Rectal smooth muscle tissue (tissue), 1 donor: ENCODE results near the gene TMEM45B.
"Not testable (repeated sequence)": the region's sequence is repeated elsewhere in the genome, so short reads cannot be mapped to it uniquely, and the experiment has no call there.

ENCODE experiments used
- H3K27ac ChIP-seq: one replicate; pipeline ENCODE4 v1.7.0; 2013; ENCODE audit warnings: low read depth, low read length, inconsistent platforms
- H3K27me3 ChIP-seq: one replicate; pipeline ENCODE4 v1.7.0; 2013; ENCODE audit warnings: low read length; ENCODE audit not compliant: control insufficient read depth, insufficient read depth
- H3K36me3 ChIP-seq: one replicate; pipeline ENCODE4 v1.7.0; 2013; ENCODE audit warnings: low read length; ENCODE audit not compliant: control insufficient read depth, insufficient read depth
- H3K4me1 ChIP-seq: one replicate; pipeline ENCODE4 v1.7.0; 2013; ENCODE audit warnings: low read length; ENCODE audit not compliant: control insufficient read depth, insufficient read depth
- H3K4me3 ChIP-seq: one replicate; pipeline ENCODE4 v1.7.0; 2013; ENCODE audit warnings: low read length
- H3K9ac ChIP-seq: one replicate; pipeline ENCODE4 v1.7.0; 2013; ENCODE audit warnings: low read length

TMEM45B gene

DNA sequence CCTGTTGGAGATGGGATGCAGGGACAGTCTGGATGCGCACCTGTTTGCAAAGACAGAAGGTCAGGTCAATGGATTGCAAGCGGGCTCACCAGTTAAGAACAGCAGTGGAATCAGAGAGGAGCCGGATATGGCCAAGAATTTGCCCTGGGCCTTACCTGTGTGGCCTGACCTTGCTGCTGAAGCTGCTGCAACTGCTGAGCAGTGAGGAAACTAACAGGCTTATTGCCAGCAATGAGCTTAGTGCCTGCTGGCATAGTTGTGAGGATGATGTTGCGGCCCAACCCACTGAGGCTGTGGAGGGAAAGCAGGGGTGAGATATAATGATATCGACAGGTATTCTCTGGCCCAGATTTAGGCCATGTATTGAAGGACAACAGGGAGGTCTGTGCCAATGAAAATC is 49.2 kb downstream of the TMEM45B start:
- Histone ChIP-seq H3K9ac (no peak overlapping the region), H3K27ac (no peak overlapping the region), H3K27me3 (no peaks in the 10 kb centered on the region), H3K4me1 (no peaks in the 10 kb centered on the region), H3K4me3 (no peak overlapping the region), H3K36me3 (peaks cover 32% of the 10 kb centered on the region)

DNA sequence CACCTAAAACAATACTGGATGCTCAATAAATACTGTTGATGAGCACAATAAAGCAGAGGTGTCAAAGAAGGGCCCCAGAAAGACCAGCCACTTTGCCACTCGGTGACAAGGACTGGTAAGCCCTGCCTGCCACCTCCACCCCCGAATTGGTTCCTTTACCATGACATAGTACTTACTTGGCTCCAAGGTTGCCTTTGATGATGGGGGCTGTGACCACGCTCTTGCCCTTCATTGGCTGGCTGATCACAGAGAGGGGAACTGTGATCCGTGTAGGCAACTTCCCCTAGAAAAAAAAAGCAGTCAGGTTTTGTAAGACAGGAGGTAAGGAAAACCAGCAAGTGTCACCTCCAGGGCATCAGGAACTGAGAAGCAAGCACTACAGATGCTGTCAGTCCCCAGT is 50.1 kb downstream of the TMEM45B start:
- no peak overlapping the region for H3K9ac ChIP-seq

DNA sequence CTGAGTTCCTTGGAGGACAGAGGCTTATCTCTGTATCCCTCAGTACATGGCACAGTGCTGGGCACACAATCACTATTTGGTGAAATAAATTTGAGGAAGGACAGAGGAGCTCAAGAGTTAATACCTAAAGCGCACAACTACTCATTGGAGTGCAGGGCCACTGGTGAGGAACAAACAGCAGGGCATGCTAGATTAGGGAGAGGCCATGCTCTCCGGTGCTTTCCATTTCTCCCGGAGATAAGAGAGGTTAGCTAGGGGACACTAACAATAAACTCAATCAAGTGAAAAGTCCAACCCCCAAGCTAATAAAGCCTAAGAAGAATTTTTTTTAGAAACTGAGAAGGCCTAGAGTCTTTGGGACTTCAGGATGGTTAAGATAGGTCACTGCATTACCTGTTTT is 50.7 kb downstream of the TMEM45B start:
- H3K36me3 ChIP-seq = peaks cover 37% of the 10 kb centered on the region

More for the DNA sequence above, 50.1 kb downstream of the TMEM45B start:
- Histone ChIP-seq H3K36me3 (peaks cover 36% of the 10 kb centered on the region), H3K4me3 (no peak overlapping the region), H3K27ac (no peak overlapping the region), H3K4me1 (no peaks in the 10 kb centered on the region), H3K27me3 (no peaks in the 10 kb centered on the region)

DNA sequence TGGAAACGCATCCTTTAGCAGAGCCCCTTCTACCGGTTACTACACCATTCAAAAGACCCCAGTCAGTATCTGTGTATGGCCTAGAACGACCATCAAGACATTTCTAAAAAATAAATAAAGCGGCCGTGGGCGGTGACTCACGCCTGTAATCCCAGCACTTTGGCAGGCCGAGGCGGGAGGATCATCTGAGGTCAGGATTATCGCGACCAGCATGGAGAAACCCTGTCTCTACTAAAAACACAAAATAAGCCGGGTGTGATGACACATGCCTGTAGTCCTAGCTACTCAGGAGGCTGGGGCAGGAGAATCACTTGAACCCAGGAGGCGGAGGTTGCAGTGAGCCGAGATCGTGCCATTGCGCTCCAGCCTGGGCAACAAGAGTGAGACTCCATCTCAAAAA is 53.0 kb downstream of the TMEM45B start:
- H3K36me3 ChIP-seq = peaks cover 53% of the 10 kb centered on the region
- not testable (repeated sequence) for H3K27ac ChIP-seq, H3K4me1 ChIP-seq, H3K9ac ChIP-seq, H3K4me3 ChIP-seq, H3K27me3 ChIP-seq

More for the DNA sequence above, 50.7 kb downstream of the TMEM45B start:
- Histone ChIP-seq H3K9ac (no peak overlapping the region), H3K27me3 (no peaks in the 10 kb centered on the region), H3K4me3 (no peak overlapping the region), H3K27ac (no peak overlapping the region), H3K4me1 (no peaks in the 10 kb centered on the region)

DNA sequence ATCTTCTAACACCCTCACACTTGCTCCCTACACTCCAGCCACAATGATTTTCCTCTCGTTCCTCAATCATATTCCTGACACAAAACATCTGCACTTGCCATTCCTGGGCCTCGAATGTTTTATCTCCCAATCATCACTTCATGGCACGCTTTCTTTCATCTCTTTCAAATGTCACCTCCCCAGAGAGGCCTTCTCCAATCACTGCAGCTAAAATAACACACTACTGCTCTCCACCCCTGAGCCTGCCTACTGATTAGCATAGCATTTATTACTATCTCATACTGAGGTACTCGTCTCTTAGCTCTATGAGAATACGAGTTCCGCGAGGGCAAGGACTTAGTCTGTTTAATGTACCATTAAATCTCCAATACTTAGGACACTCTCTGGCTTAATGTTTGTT is 56.3 kb downstream of the TMEM45B start:
- peaks cover 55% of the 10 kb centered on the region for H3K36me3 ChIP-seq
- H3K9ac ChIP-seq = no peak overlapping the region

DNA sequence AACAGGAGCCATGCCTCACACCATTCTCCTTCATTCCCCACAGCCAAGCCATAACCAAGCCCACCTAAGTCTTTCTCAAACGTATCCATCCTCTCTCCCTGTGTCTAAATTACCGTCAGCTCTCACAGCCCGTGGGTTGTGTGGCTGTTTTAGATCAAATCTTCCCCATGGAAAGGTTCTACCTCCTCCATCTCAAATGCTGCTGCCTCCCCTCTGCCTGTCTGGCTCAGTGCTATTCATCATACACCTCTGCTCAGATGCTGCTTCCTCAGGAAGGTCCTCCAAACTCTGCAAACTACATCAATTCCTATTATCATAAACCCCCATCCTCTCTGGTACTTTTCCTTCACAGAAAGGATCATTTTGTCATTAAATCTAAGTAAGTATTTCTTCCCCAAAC is 64.7 kb downstream of the TMEM45B start:
- no peak overlapping the region for H3K4me3 ChIP-seq
- no peaks in the 10 kb centered on the region for H3K4me1 ChIP-seq
- H3K36me3 ChIP-seq = peaks cover 68% of the 10 kb centered on the region
- no peaks in the 10 kb centered on the region for H3K27me3 ChIP-seq
- no peak overlapping the region for H3K27ac ChIP-seq
- no peak overlapping the region for H3K9ac ChIP-seq

More for the DNA sequence above, 56.3 kb downstream of the TMEM45B start:
- H3K4me3 ChIP-seq = no peak overlapping the region
- H3K27me3 ChIP-seq = no peaks in the 10 kb centered on the region
- no peak overlapping the region for H3K27ac ChIP-seq
- no peaks in the 10 kb centered on the region for H3K4me1 ChIP-seq

DNA sequence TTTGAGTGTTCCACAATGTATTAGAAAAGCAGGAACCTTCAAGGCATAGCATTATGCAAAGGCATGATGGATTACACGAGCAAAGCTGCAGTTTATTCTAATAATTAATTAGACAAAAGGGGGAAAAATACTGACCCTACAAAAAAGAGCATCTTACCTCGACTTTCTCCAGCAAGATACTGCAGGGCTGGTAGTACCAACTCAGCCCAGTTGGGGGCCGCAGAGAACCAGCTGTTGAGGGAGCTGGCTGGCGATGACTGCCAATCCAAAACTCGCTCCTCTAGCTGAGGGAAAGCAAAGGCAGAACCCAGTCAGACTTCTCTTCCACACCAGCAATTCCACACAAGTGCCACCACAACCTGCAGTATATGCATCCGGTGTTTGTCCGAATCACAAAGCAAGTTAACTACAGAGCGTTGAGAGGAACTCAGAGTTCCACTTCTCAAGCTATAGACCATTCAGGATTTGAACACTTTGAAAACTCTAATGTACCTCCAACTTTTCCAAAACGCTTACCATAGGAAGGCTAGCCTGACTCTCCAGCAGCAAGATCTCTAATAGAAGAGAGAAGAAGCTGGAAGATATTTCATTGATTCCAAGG is 66.0 kb downstream of the TMEM45B start:
- H3K9ac ChIP-seq = no peak overlapping the region
- no peaks in the 10 kb centered on the region for H3K27me3 ChIP-seq
- H3K4me1 ChIP-seq = no peaks in the 10 kb centered on the region
- no peak overlapping the region for H3K27ac ChIP-seq
- peaks cover 63% of the 10 kb centered on the region for H3K36me3 ChIP-seq
- no peak overlapping the region for H3K4me3 ChIP-seq

DNA sequence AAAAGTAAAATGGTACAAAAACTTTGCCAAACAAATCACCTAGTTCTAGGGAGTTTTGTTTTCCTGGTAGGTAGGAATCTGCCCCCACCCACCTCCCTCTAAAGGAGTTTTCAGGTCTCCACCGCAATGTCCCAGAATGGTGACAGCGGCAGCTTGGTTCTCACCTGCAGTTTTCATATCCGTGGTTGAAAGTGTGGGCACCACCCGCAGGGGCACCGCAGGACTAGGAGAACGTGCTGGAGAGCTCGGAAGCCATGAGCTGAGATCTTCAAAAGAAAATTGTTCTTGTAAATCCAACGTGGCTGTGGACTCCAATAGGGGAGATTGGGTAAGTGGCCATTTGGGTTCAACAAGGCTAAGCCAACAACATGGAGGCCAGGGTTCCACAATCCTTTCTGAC is 68.9 kb downstream of the TMEM45B start:
- Histone ChIP-seq H3K27me3 (no peaks in the 10 kb centered on the region), H3K36me3 (peaks cover 50% of the 10 kb centered on the region), H3K9ac (no peak overlapping the region), H3K27ac (no peak overlapping the region), H3K4me1 (no peaks in the 10 kb centered on the region), H3K4me3 (no peak overlapping the region)

DNA sequence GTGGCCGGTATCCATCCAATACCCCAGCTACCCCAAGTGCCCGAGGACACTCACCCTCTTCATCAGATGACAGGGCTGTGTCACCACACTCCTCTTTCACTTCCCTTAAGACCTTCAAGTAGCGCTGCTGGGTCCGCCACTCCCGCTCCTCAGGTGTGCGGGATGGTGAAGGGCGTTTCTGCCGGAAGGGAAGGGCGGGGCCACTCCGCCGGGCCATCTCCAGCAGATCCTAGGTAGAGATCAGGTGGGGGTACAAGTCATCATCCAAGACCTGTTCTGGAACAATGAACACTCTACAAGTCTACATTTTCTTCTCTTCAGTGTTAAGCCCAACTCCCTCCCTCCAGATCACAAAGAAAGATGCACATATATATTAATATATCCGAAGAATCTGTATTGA is 69.7 kb downstream of the TMEM45B start:
- H3K4me1 ChIP-seq = no peaks in the 10 kb centered on the region
- peaks cover 50% of the 10 kb centered on the region for H3K36me3 ChIP-seq

DNA sequence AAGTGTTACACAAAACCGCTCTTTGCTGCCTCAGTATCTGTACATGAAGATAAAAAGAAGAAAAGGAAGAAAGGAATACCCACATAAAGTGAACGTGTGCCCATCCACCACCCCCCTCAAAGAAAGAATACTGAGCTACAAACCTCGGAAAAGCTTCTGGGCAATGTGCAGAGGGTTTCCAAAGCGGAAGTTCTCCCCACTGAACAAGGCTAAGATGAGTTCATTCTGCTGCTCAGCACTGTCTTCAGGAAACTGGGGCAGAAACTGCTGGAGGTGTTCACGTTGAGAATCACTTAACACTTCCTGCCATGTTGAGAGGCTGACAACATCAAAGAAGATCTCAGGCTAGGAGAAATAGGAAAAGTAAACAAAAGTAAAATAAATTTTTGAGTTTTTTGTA is 72.8 kb downstream of the TMEM45B start:
- Histone ChIP-seq H3K4me3 (no peak overlapping the region), H3K27me3 (no peaks in the 10 kb centered on the region), H3K36me3 (peaks cover 37% of the 10 kb centered on the region)

More for the DNA sequence above, 69.7 kb downstream of the TMEM45B start:
- Histone ChIP-seq H3K4me3 (no peak overlapping the region), H3K27me3 (no peaks in the 10 kb centered on the region), H3K27ac (no peak overlapping the region), H3K9ac (no peak overlapping the region)

DNA sequence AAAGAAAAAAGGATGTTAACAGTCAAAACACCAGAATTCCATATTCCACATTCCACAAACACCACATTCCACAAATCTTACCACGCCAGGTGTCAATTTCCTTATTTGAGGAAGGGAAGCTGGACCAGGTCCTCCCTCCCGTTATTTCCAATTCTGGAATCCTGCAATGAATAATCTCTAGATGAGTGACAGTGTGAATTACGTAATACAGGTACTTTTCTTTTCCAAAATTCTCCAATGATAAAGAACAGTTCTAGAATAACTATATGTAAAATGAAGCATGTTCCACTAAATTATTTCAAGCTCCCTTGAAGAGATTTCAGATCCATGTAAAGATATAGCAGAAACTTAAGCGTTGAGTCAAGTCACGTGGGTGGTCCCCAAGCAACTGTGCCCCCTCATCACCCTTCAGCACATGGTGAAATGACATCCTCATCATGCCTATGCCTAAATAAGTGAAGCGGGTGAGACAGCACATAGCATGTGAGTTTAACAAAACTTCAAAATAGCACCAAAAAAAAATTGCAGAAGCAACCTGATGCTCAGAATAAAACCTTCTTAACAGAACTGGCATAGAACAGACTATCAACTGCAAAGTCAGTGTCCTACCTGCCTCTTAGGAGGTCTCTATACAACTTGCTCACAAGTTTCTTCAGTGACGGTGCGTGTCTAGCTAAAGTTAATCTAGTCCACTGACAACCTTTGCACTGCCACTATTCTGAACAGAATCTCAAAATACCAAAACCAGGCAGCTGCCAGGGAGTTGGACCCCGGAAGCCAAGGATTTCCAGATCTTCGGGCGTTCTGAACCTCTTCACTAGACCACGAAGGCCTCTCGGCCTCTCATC is 78.9 kb downstream of the TMEM45B start:
- Histone ChIP-seq H3K4me3 (peak overlapping the region; percentile 88), H3K9ac (peak overlapping the region; percentile 35), H3K27ac (no peak overlapping the region)

More for the DNA sequence above, 72.8 kb downstream of the TMEM45B start:
- Histone ChIP-seq H3K9ac (no peak overlapping the region), H3K27ac (no peak overlapping the region), H3K4me1 (no peaks in the 10 kb centered on the region)

DNA sequence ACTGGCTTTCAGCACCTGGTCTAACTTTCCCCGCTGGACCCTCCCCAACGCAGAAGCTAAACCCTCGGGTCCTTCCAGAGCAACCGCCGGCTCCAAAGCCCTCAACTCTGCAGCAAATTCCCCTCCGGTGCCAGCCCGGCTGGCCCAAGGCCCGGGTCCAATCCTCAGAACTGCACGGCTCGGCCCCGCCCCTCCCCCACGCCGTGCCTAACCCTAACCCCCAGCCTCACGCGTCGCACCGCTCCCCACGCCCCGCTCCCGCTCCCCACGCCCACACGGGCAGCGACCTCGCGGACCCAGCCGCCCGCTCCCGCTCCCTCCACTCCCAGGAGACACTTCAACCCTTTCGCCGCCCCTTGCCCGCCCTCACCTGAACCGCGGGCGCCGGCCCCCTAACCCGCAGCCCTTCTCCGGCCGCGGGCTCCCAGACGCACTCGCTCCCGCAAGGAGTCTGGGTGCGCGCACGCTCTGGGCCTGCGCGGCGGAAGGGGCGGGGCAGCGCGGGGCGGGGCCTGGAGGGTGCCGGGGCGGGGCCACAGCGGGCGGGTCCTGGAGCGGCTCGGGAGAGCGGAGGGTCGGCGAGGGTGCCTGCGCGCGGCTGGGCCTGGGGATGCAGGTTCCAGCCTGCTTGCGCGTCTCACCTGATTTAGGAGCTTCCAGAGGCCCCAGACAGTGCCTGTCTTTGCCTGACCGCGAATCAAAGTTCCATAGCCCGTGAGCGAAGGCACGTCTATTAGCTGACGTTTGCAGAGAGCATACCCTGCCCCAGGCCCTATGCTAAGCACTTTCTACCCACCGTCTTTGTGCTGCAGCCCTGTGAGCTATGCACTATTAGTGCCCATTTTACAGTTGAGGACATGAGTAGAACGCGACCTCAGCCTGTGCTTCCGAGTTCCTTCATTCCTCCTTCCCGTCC is 79.7 kb downstream of the TMEM45B start, which contains the start of gene NFRKB:
Gene NFRKB, minus strand, starts transcription at position 453 of the 916 bp plus-strand sequence. CDS start 2,729 bp downstream, outside the sequence.
- Histone ChIP-seq H3K4me3 (peak within 1 kb of the TSS; percentile 88), H3K36me3 (peaks cover 5% of the 10 kb centered on the region), H3K27ac (peak within 1 kb of the TSS; percentile 65), H3K4me1 (peaks cover 9% of the 10 kb centered on the region), H3K9ac (peak within 1 kb of the TSS; percentile 76), H3K27me3 (no peaks in the 10 kb centered on the region)

More for the DNA sequence above, 78.9 kb downstream of the TMEM45B start:
- peaks cover 9% of the 10 kb centered on the region for H3K4me1 ChIP-seq
- H3K36me3 ChIP-seq = peaks cover 5% of the 10 kb centered on the region
- no peaks in the 10 kb centered on the region for H3K27me3 ChIP-seq
